Neural cell (in vitro differentiated cells): ENCODE data around the gene CARS1. TPM values are rescaled to one million over a fixed set of nuclear protein-coding genes. Genes with fewer than 3 reads are reported as not detected.

Source experiments
- H2AFZ ChIP-seq: fragments of 200-600, 300-800 bp; sonication (generic), shearing (Covaris generic); 2 replicates; pipeline ENCODE4 v1.6.0; 2014; ENCODE audit warnings: low read depth, mild to moderate bottlenecking, antibody characterized with exemption, low read length, moderate library complexity
- H3F3A ChIP-seq: fragments of 200-600 bp; shearing (Covaris generic); 2 replicates; pipeline ENCODE4 v1.6.1; 2016; ENCODE audit warnings: mild to moderate bottlenecking, moderate library complexity, mixed read lengths, antibody characterized with exemption, low read length; ENCODE audit not compliant: insufficient read depth, poor library complexity, severe bottlenecking
- H3K27ac ChIP-seq: fragments of 200-600, 300-800 bp; sonication (generic), shearing (Covaris generic); 2 replicates; pipeline ENCODE4 v1.5.1; 2014; ENCODE audit warnings: mild to moderate bottlenecking, low read length, moderate library complexity
- H3K27me3 ChIP-seq: fragments of 300-800, 200-600 bp; sonication (generic), shearing (Covaris generic); 2 replicates; pipeline ENCODE4 v1.6.0; 2014; ENCODE audit warnings: mild to moderate bottlenecking, low read depth, low read length, moderate library complexity; ENCODE audit not compliant: insufficient read depth
- H3K36me3 ChIP-seq: fragments of 300-800, 200-600 bp; sonication (generic), shearing (Covaris generic); 2 replicates; pipeline ENCODE4 v1.5.1; 2014; ENCODE audit warnings: mild to moderate bottlenecking, antibody characterized with exemption, low read length, moderate library complexity; ENCODE audit not compliant: insufficient read depth
- H3K4me2 ChIP-seq: fragments of 300-800, 200-600 bp; sonication (generic), shearing (Covaris generic); 2 replicates; pipeline ENCODE4 v1.6.0; 2014; ENCODE audit warnings: mild to moderate bottlenecking, low read length
- H3K4me3 ChIP-seq: fragments of 300-800, 200-600 bp; sonication (generic), shearing (Covaris generic); 2 replicates; pipeline ENCODE4 v1.5.1; 2014; ENCODE audit warnings: mild to moderate bottlenecking, low read length, moderate library complexity
- H3K79me2 ChIP-seq: fragments of 200-600 bp; shearing (Covaris generic); replicated peaks from 2 replicates; pipeline ENCODE4 v1.6.0; 2014; ENCODE audit warnings: mild to moderate bottlenecking, low read length, moderate library complexity; ENCODE audit not compliant: insufficient read depth
- H3K9ac ChIP-seq: fragments of 300-800, 200-600 bp; sonication (generic), shearing (Covaris generic); 2 replicates; pipeline ENCODE4 v1.6.1; 2016; ENCODE audit warnings: mild to moderate bottlenecking, low read length, mixed read lengths
- H3K9me2 ChIP-seq: fragments of 200-600 bp; shearing (Covaris generic); 2 replicates; pipeline ENCODE4 v1.6.1; 2016; ENCODE audit warnings: mild to moderate bottlenecking, low read length, mixed read lengths; ENCODE audit not compliant: insufficient read depth
- H3K9me3 ChIP-seq: fragments of 200-600, 300-800 bp; sonication (generic), shearing (Covaris generic); 2 replicates; pipeline ENCODE4 v1.6.1; 2016; ENCODE audit warnings: mild to moderate bottlenecking, mixed run types, low read length, moderate library complexity, mixed read lengths
- H4K20me1 ChIP-seq: fragments of 200-600 bp; shearing (Covaris generic); 2 replicates; pipeline ENCODE4 v1.6.1; 2016; ENCODE audit warnings: mild to moderate bottlenecking, mixed run types; ENCODE audit not compliant: insufficient read depth
- EP300 ChIP-seq: fragments of 450-650 bp; conservative IDR thresholded peaks from 2 replicates; pipeline ENCODE4 v1.6.1; 2014; ENCODE audit warnings: antibody characterized with exemption, mild to moderate bottlenecking, moderate library complexity; ENCODE audit not compliant: poor library complexity, severe bottlenecking
- EZH2 ChIP-seq: fragments of 200-600, 300-800 bp; shearing (Covaris generic), sonication (generic); IDR thresholded peaks from 2 replicates; pipeline ENCODE4 v1.6.1; 2014; ENCODE audit warnings: antibody characterized with exemption, low read length, borderline replicate concordance, mild to moderate bottlenecking; ENCODE audit not compliant: insufficient read depth, poor library complexity, severe bottlenecking
- MXI1 ChIP-seq: fragments of 450-650 bp; conservative IDR thresholded peaks from 2 replicates; pipeline ENCODE4 v1.6.1; 2014; ENCODE audit warnings: antibody characterized with exemption, mild to moderate bottlenecking; ENCODE audit not compliant: poor library complexity, severe bottlenecking
- POLR2AphosphoS5 ChIP-seq: IDR thresholded peaks from 2 replicates; pipeline ENCODE4 v1.6.1; 2012
- RAD21 ChIP-seq: fragments of 450-650 bp; conservative IDR thresholded peaks from 2 replicates; pipeline ENCODE4 v1.6.1; 2014; ENCODE audit warnings: antibody characterized with exemption, mild to moderate bottlenecking, moderate library complexity
- SMC3 ChIP-seq: fragments of 450-650 bp; conservative IDR thresholded peaks from 2 replicates; pipeline ENCODE4 v1.6.1; 2014; ENCODE audit warnings: antibody characterized with exemption, mild to moderate bottlenecking, moderate library complexity; ENCODE audit not compliant: poor library complexity
- TAF1 ChIP-seq: IDR thresholded peaks from 2 replicates; pipeline ENCODE4 v1.6.1; 2012; ENCODE audit warnings: low read depth
- polyA minus RNA-seq: library from RNA; depleted of rRNA, polyadenylated mRNA; stranded (reverse); fragments of >200 nt; gene quantifications from 2 replicates; pipeline ENCODE4 v1.2.3, GENCODE V29; 2014
- polyA plus RNA-seq: library from polyadenylated mRNA; depleted of rRNA; stranded (reverse); fragments of >200 nt; gene quantifications from 2 replicates; pipeline ENCODE4 v1.2.3, GENCODE V29; 2014
- TF ChIP-seq, protein P1 (sequence below): IDR thresholded peaks from 2 replicates; pipeline ENCODE4 v1.6.1; 2012; ENCODE audit warnings: borderline replicate concordance
- TF ChIP-seq, protein P2 (sequence below): fragments of 450-650 bp; IDR thresholded peaks from 2 replicates; pipeline ENCODE4 v1.5.1; 2014; ENCODE audit warnings: antibody characterized with exemption, mild to moderate bottlenecking, moderate library complexity; ENCODE audit not compliant: poor library complexity, severe bottlenecking

The CARS1 gene
- polyA plus RNA-seq = 48.2 and 61.0 TPM in 2 replicates
- polyA minus RNA-seq = 40.7 and 41.1 TPM in 2 replicates

GRCh38 chr11:3057069-3057963, at the start of gene CARS1:
CARS1 (minus strand) TSS chr11:3057423; CDS start chr11:3057367, 56 bp downstream.
- Histone ChIP-seq H3K4me3 (peak within 1 kb of the TSS; percentile 95), H3K9me3 (no peaks in the 10 kb centered on the region), H3K9ac (peak within 1 kb of the TSS; percentile 90), H2AFZ (peak within 1 kb of the TSS; percentile 82), H3K27ac (peak within 1 kb of the TSS; percentile 71), H4K20me1 (no peaks in the 10 kb centered on the region), H3K27me3 (no peaks in the 10 kb centered on the region), H3K4me2 (peak within 1 kb of the TSS; percentile 85), H3K79me2 (peaks cover 28% of the 10 kb centered on the region), H3F3A (no peaks in the 10 kb centered on the region), H3K36me3 (no peaks in the 10 kb centered on the region), H3K9me2 (no peaks in the 10 kb centered on the region)
- TF ChIP-seq SMC3 (peak; percentile 31), POLR2AphosphoS5 (peak; percentile 73), MXI1 (peak; percentile 92), EP300 (no peak), RAD21 (peak; percentile 15), EZH2 (no peak), TAF1 (no peak)
- TF ChIP-seq, protein P1, sequence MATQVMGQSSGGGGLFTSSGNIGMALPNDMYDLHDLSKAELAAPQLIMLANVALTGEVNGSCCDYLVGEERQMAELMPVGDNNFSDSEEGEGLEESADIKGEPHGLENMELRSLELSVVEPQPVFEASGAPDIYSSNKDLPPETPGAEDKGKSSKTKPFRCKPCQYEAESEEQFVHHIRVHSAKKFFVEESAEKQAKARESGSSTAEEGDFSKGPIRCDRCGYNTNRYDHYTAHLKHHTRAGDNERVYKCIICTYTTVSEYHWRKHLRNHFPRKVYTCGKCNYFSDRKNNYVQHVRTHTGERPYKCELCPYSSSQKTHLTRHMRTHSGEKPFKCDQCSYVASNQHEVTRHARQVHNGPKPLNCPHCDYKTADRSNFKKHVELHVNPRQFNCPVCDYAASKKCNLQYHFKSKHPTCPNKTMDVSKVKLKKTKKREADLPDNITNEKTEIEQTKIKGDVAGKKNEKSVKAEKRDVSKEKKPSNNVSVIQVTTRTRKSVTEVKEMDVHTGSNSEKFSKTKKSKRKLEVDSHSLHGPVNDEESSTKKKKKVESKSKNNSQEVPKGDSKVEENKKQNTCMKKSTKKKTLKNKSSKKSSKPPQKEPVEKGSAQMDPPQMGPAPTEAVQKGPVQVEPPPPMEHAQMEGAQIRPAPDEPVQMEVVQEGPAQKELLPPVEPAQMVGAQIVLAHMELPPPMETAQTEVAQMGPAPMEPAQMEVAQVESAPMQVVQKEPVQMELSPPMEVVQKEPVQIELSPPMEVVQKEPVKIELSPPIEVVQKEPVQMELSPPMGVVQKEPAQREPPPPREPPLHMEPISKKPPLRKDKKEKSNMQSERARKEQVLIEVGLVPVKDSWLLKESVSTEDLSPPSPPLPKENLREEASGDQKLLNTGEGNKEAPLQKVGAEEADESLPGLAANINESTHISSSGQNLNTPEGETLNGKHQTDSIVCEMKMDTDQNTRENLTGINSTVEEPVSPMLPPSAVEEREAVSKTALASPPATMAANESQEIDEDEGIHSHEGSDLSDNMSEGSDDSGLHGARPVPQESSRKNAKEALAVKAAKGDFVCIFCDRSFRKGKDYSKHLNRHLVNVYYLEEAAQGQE = peak; percentile 66
- TF ChIP-seq, protein P2, sequence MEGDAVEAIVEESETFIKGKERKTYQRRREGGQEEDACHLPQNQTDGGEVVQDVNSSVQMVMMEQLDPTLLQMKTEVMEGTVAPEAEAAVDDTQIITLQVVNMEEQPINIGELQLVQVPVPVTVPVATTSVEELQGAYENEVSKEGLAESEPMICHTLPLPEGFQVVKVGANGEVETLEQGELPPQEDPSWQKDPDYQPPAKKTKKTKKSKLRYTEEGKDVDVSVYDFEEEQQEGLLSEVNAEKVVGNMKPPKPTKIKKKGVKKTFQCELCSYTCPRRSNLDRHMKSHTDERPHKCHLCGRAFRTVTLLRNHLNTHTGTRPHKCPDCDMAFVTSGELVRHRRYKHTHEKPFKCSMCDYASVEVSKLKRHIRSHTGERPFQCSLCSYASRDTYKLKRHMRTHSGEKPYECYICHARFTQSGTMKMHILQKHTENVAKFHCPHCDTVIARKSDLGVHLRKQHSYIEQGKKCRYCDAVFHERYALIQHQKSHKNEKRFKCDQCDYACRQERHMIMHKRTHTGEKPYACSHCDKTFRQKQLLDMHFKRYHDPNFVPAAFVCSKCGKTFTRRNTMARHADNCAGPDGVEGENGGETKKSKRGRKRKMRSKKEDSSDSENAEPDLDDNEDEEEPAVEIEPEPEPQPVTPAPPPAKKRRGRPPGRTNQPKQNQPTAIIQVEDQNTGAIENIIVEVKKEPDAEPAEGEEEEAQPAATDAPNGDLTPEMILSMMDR = peak; percentile 32

DNA sequence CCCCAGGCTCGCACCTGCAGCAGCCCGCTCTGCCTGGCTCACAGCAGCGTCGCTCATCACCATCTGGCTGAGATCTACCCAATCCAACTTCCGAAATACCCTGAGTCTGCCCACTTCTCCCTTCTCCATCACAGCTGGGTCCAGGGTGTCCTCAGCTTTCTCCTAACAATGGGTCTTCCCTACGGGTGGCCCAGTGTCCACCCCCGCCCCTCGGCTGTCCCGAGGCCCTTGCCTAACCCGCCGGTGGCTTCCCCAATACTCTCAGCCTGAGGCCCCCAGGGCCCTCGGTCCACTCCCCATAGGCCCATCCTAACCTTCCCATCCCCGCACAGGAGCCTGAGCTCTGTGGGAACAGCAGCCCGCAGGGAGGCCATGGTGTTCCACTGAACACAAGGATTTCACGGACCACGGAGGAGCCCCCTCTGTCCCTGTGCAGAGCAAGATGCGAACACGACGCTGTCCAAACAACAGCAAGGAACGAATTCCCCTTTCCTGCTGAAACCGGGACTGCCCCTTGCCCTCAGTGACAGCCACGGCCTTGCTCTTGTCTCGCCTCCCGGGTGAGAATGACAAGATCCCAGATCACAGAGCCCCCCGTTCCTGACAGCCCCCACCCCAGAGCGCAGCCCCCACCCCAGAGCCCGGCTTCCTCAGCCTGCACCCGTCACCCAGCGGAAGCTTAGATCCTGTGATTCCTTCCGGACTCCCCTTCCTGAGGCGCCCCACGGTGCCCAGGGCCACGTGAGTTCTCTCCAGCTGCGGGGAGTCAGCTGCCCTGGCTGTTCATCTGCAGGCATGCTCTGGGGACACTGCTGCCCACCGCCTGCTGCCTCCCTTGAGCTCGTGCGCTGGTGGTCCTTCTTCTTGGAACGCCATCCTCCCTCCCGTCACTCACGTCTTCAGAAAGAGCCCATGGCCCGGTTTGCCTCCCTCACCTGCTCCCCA, 48.8 kb upstream of the CARS1 start:
- H3K9me2 ChIP-seq = no peaks in the 10 kb centered on the region
- H3K9ac ChIP-seq = no peak overlapping the region
- H3F3A ChIP-seq = no peaks in the 10 kb centered on the region
- H3K36me3 ChIP-seq = no peaks in the 10 kb centered on the region
- H3K27ac ChIP-seq = no peak overlapping the region
- no peak overlapping the region for H3K4me3 ChIP-seq
- H3K9me3 ChIP-seq = no peaks in the 10 kb centered on the region
- H4K20me1 ChIP-seq = no peaks in the 10 kb centered on the region
- TF ChIP-seq SMC3 (no peak), EZH2 (no peak), TAF1 (no peak), EP300 (no peak), POLR2AphosphoS5 (no peak), MXI1 (no peak), RAD21 (no peak)
- TF ChIP-seq, protein P2 = no peak
- TF ChIP-seq, protein P1 = no peak
- no peaks in the 10 kb centered on the region for H3K27me3 ChIP-seq
- no peak overlapping the region for H3K4me2 ChIP-seq
- H3K79me2 ChIP-seq = no peaks in the 10 kb centered on the region
- no peak overlapping the region for H2AFZ ChIP-seq
